Subcutaneous abdominal adipose tissue (tissue), 5 donors: ENCODE data around the gene ZNF280D.

Experiments used
- H3K27ac ChIP-seq: one replicate; pipeline ENCODE4 v1.7.0; 2013; ENCODE audit warnings: low read depth, mild to moderate bottlenecking, inconsistent platforms, low read length, moderate library complexity
- H3K27me3 ChIP-seq, 5 donors: one replicate each; pipeline ENCODE4 v1.7.0; 2013; ENCODE audit warnings: low read length in 5 of 5, inconsistent platforms in 1 of 5; ENCODE audit not compliant: control insufficient read depth in 5 of 5, insufficient read depth in 4 of 5
- H3K36me3 ChIP-seq, 5 donors: one replicate each; pipeline ENCODE4 v1.7.0; 2013; ENCODE audit warnings: low read length in 5 of 5; ENCODE audit not compliant: control insufficient read depth in 5 of 5, insufficient read depth in 5 of 5
- H3K4me1 ChIP-seq, 5 donors: one replicate each; pipeline ENCODE4 v1.7.0; 2013; ENCODE audit warnings: low read length in 5 of 5, mild to moderate bottlenecking in 3 of 5, moderate library complexity in 1 of 5; ENCODE audit not compliant: control insufficient read depth in 5 of 5, insufficient read depth in 5 of 5
- H3K4me3 ChIP-seq, 5 donors: one replicate each; pipeline ENCODE4 v1.7.0; 2013; ENCODE audit warnings: low read length in 5 of 5, low read depth in 1 of 5
- H3K9ac ChIP-seq, 5 donors: one replicate each; pipeline ENCODE4 v1.7.0; 2013; ENCODE audit warnings: low read length in 5 of 5, mild to moderate bottlenecking in 4 of 5, moderate library complexity in 3 of 5
- H3K9me3 ChIP-seq, 5 donors: one replicate each; pipeline ENCODE4 v1.7.0; 2013; ENCODE audit warnings: low read length in 5 of 5; ENCODE audit not compliant: control insufficient read depth in 5 of 5
- donor health status: healthy.
- donor health status: healthy.
- donor health status: healthy.
- donor health status: healthy.
- donor health status: healthy.

ZNF280D gene

GRCh38 chr15:56586206-56586605, 147.1 kb downstream of the ZNF280D start:
- H3K36me3 ChIP-seq = no peaks in the 10 kb centered on the region

GRCh38 chr15:56582785-56583184, 150.5 kb downstream of the ZNF280D start:
- no peak overlapping the region for H3K4me3 ChIP-seq
- H3K9ac ChIP-seq = no peak overlapping the region
- no peak overlapping the region for H3K27ac ChIP-seq
- no peaks in the 10 kb centered on the region for H3K4me1 ChIP-seq
- H3K36me3 ChIP-seq = no peaks in the 10 kb centered on the region
- H3K27me3 ChIP-seq = no peaks in the 10 kb centered on the region
- peaks cover 10 to 22% (median 18%) of the 10 kb centered on the region in 5 donors for H3K9me3 ChIP-seq

More at GRCh38 chr15:56586206-56586605, 147.1 kb downstream of the ZNF280D start:
- Histone ChIP-seq H3K27me3 (no peaks in the 10 kb centered on the region), H3K9me3 (peaks cover 10 to 22% (median 18%) of the 10 kb centered on the region in 5 donors), H3K9ac (no peak overlapping the region), H3K4me1 (no peaks in the 10 kb centered on the region), H3K4me3 (no peak overlapping the region), H3K27ac (no peak overlapping the region)
